Measurements from ENCODE around the gene GPC3.

The GPC3 gene

GRCh38 chrX:133948895-133949294 is 36.5 kb downstream of the GPC3 start:
- no peak for DNase-seq (ENCODE audit: low read depth, low spot score)
- no peak for TF ChIP-seq CTCF (IDR thresholded peaks at IDR 0.05; ENCODE audit: low read depth, low read length)
- in situ Hi-C loops (cut with HindIII; ENCODE audit: low sequenced_read_pairs) = no loop called here
- no peak overlapping the region for H3K4me3 ChIP-seq (ENCODE audit: low read depth, low read length)

- H3K4me3 ChIP-seq (ENCODE audit: low read depth, low read length) = no peak overlapping the region
- in situ Hi-C loops (cut with HindIII; ENCODE audit: low sequenced_read_pairs) = no loop called here
- no peak for TF ChIP-seq CTCF (IDR thresholded peaks at IDR 0.05; ENCODE audit: low read depth, low read length)
- DNase-seq (ENCODE audit: low read depth, low spot score) = no peak
These were observed 37.4 kb downstream of the GPC3 start for GRCh38 chrX:133947996-133948395.

- no peak for TF ChIP-seq CTCF (IDR thresholded peaks at IDR 0.05; ENCODE audit: low read depth, low read length)
- DNase-seq (ENCODE audit: low read depth, low spot score) = no peak
- H3K4me3 ChIP-seq (ENCODE audit: low read depth, low read length) = no peak overlapping the region
- in situ Hi-C loops (cut with HindIII; ENCODE audit: low sequenced_read_pairs) = no loop called here
These were observed 38.4 kb downstream of the GPC3 start for GRCh38 chrX:133947022-133947421.

- H3K4me3 ChIP-seq (ENCODE audit: low read depth, low read length) = no peak overlapping the region
- TF ChIP-seq CTCF (IDR thresholded peaks at IDR 0.05; ENCODE audit: low read depth, low read length) = no peak
- in situ Hi-C loops (cut with HindIII; ENCODE audit: low sequenced_read_pairs) = no loop called here
- DNase-seq (ENCODE audit: low read depth, low spot score) = no peak
These were observed 41.9 kb downstream of the GPC3 start for GRCh38 chrX:133943507-133943906.

GRCh38 chrX:133939655-133940302 is 45.6 kb downstream of the GPC3 start:
- in situ Hi-C loops (cut with HindIII; ENCODE audit: low sequenced_read_pairs) = no loop called here
- DNase-seq (ENCODE audit: low read depth, low spot score) = no peak
- no peak overlapping the region for H3K4me3 ChIP-seq (ENCODE audit: low read depth, low read length)
- no peak for TF ChIP-seq CTCF (IDR thresholded peaks at IDR 0.05; ENCODE audit: low read depth, low read length)

GRCh38 chrX:133938530-133938929 is 46.9 kb downstream of the GPC3 start:
- TF ChIP-seq CTCF (IDR thresholded peaks at IDR 0.05; ENCODE audit: low read depth, low read length) = no peak
- DNase-seq (ENCODE audit: low read depth, low spot score) = no peak
- in situ Hi-C loops (cut with HindIII; ENCODE audit: low sequenced_read_pairs) = no loop called here
- no peak overlapping the region for H3K4me3 ChIP-seq (ENCODE audit: low read depth, low read length)

Data from astrocyte of the spinal cord (primary cell).